B cell (primary cell): ENCODE measurements around the gene FCRL2. TPM values are rescaled to one million over a fixed set of nuclear protein-coding genes. Genes with fewer than 3 reads are reported as not detected.

Experiments used
- ATAC-seq: fragments of 200-7000 bp; cut with Tn5 transposase; one replicate; pipeline ENCODE4 v1.10.0; 2021; ENCODE audit warnings: low read depth, mild to moderate bottlenecking, moderate number of reproducible peaks, moderate library complexity
- CTCF ChIA-PET: fragments of 350-600 bp; sonication (Branson Sonifier 250); formaldehyde crosslinking; loops from one replicate; lab custom pipeline; 2021; ENCODE audit warnings: antibody characterized with exemption, inconsistent platforms; lab: Charles Lee
- POLR2A ChIA-PET: fragments of 350-600 bp; sonication (Branson Sonifier 250); formaldehyde crosslinking; loops from one replicate; lab custom pipeline; 2021; ENCODE audit warnings: antibody characterized with exemption; lab: Charles Lee
- DNase-seq: peaks from one replicate; pipeline ENCODE4 v3.0.0; 2013
- H2AFZ ChIP-seq: 2 replicates; pipeline ENCODE4 v1.6.1; 2012; ENCODE audit warnings: mild to moderate bottlenecking, low read depth, low read length; ENCODE audit not compliant: insufficient read depth, poor library complexity, severe bottlenecking
- H3K27ac ChIP-seq, 2 donors: 1 replicate in 1 of 2; 2 replicates in 1 of 2; pipeline ENCODE4 v1.5.1; 2012 to 2013; ENCODE audit warnings: low read length in 2 of 2, mild to moderate bottlenecking in 2 of 2, moderate library complexity in 1 of 2
- H3K27me3 ChIP-seq, 4 experiments: fragments of 200-600 bp in 1 of 4; sonication (generic) in 1 of 4; replicated peaks in 1 of 4; 1 replicate in 2 of 4; 2 replicates in 2 of 4; pipeline versions ENCODE4 v1.6.1 to v1.7.0; 2013 to 2016; ENCODE audit warnings: low read length in 3 of 4, mild to moderate bottlenecking in 2 of 4, mixed read lengths in 1 of 4, moderate library complexity in 1 of 4; ENCODE audit not compliant: insufficient read depth in 4 of 4, control insufficient read depth in 3 of 4; ENCODE audit errors: control extremely low read depth in 1 of 4
- H3K36me3 ChIP-seq, 2 experiments: replicated peaks in 1 of 2; 1 replicate in 1 of 2; 2 replicates in 1 of 2; pipeline versions ENCODE4 v1.6.1 to v1.7.1; 2013; ENCODE audit warnings: low read length in 1 of 2; ENCODE audit not compliant: insufficient read depth in 2 of 2, control insufficient read depth in 1 of 2; ENCODE audit errors: control extremely low read depth in 1 of 2, extremely low read depth in 1 of 2
- H3K4me1 ChIP-seq, 2 donors: fragments of 200-600 bp in 1 of 2; sonication (generic) in 1 of 2; 1 replicate in 1 of 2; 2 replicates in 1 of 2; pipeline versions ENCODE4 v1.5.1 to v1.6.1; 2013 to 2017; ENCODE audit warnings: low read length in 2 of 2; ENCODE audit not compliant: control insufficient read depth in 2 of 2, insufficient read depth in 2 of 2
- H3K4me2 ChIP-seq: replicated peaks from 2 replicates; pipeline ENCODE3; 2012; ENCODE audit warnings: mild to moderate bottlenecking, low read depth, low read length; ENCODE audit not compliant: poor library complexity, severe bottlenecking
- H3K4me3 ChIP-seq, 5 experiments: fragments of 200-600 bp in 1 of 5; sonication (generic) in 1 of 5; 1 replicate in 3 of 5; 2 replicates in 2 of 5; pipeline versions ENCODE4 v1.5.1 to v1.7.0; 2011 to 2016; ENCODE audit warnings: low read length in 4 of 5, mild to moderate bottlenecking in 4 of 5, low read depth in 2 of 5, control low read depth in 1 of 5, moderate library complexity in 1 of 5; ENCODE audit not compliant: insufficient read depth in 1 of 5; ENCODE audit errors: control extremely low read depth in 1 of 5, extremely low read depth in 1 of 5
- H3K79me2 ChIP-seq: fragments of 200-600 bp; sonication (generic); one replicate; pipeline ENCODE4 v1.6.0; 2016; ENCODE audit warnings: low read length; ENCODE audit not compliant: control insufficient read depth, insufficient read depth
- H3K9ac ChIP-seq: fragments of 200-600 bp; sonication (generic); 2 replicates; pipeline ENCODE4 v1.6.1; 2017; ENCODE audit warnings: mild to moderate bottlenecking, low read length, moderate library complexity
- H3K9me3 ChIP-seq, 3 donors: one replicate each; pipeline versions ENCODE4 v1.6.1 to v1.7.1; 2013; ENCODE audit warnings: low read length in 2 of 3; ENCODE audit not compliant: control insufficient read depth in 2 of 3, insufficient read depth in 1 of 3; ENCODE audit errors: control extremely low read depth in 1 of 3
- H4K20me1 ChIP-seq: 2 replicates; pipeline ENCODE4 v1.6.0; 2012; ENCODE audit warnings: mild to moderate bottlenecking, low read length; ENCODE audit not compliant: insufficient read depth, control insufficient read depth, poor library complexity, severe bottlenecking
- H3K27ac Mint-ChIP-seq: one replicate; pipeline ENCODE4 v1.8.0; 2021; ENCODE audit warnings: mixed read lengths
- H3K27me3 Mint-ChIP-seq: one replicate; pipeline ENCODE4 v1.8.0; 2021; ENCODE audit warnings: mixed read lengths
- H3K4me1 Mint-ChIP-seq: one replicate; pipeline ENCODE4 v1.8.0; 2021; ENCODE audit warnings: mixed read lengths
- H3K4me3 Mint-ChIP-seq: one replicate; pipeline ENCODE4 v1.8.0; 2021; ENCODE audit warnings: mixed read lengths
- H3K9me3 Mint-ChIP-seq: one replicate; pipeline ENCODE4 v1.8.0; 2022; ENCODE audit warnings: mixed read lengths; ENCODE audit not compliant: insufficient read depth
- EZH2 ChIP-seq: IDR thresholded peaks from 2 replicates; pipeline ENCODE4 v1.6.1; 2012; ENCODE audit warnings: borderline replicate concordance, low read depth, mild to moderate bottlenecking, moderate library complexity, low read length; ENCODE audit not compliant: insufficient read depth, poor library complexity, severe bottlenecking
- WGBS: methylation state at CpG from one replicate; pipeline ENCODE4 v1.1.5; 2013; ENCODE audit warnings: missing lambda C conversion rate; ENCODE audit not compliant: insufficient coverage; 5-methylcytosine and 5-hydroxymethylcytosine counted together
- intact Hi-C: fragments of 100-400 bp; cut with micrococcal nuclease; formaldehyde crosslinking; loops from one replicate; pipeline ENCODE4 v1.10.0; 2022
- polyA plus RNA-seq: library from polyadenylated mRNA; depleted of rRNA; stranded (reverse); fragments of >200 nt; gene quantifications from 2 replicates; pipeline ENCODE4 v1.2.3, GENCODE V29; 2012
- total RNA-seq, 2 donors: library from RNA; stranded (reverse); fragments of 120-200 nt in 1 of 2; gene quantifications; 1 replicate in 1 of 2; 2 replicates in 1 of 2; pipeline versions ENCODE4 v1.2.3 to v1.2.4, GENCODE V29; 2013 to 2022
- TF ChIP-seq, protein P1 (sequence below): fragments of 200-600 bp; IDR thresholded peaks from one replicate; pipeline ENCODE4 v1.8.0; 2022; ENCODE audit warnings: antibody characterized with exemption, mild to moderate bottlenecking

FCRL2 gene
- total and polyA plus RNA-seq, 2 donors (not counting 1 experiment from before 2014, with no cell fraction given), result 78.3 to 184 TPM

DNA sequence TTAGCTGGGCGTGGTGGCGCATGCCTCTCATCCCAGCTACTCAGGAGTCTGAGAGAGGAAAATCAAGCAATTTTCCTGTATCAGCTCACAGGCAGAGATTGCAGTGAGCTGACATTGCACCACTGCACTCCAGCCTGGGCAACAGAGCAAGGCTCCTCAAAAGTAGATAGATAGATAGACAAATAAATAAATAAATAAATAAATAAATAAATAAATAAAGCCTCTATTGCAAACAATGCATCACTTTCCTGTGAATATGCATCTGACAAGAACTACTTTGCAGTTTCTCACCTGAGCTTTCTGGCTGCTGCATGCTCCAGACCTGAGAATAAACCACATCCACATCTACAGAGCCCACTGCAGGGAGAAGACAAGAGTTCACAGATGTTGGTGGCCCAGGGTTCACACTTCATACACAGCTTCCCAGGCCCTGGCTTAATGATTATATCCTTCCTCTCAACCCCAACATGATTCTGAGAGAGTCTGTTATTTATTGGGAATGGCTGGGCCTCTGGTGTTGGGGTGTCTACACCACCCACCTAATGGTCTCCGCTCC lies 28.6 kb downstream of the FCRL2 start:
- TF ChIP-seq, protein P1, sequence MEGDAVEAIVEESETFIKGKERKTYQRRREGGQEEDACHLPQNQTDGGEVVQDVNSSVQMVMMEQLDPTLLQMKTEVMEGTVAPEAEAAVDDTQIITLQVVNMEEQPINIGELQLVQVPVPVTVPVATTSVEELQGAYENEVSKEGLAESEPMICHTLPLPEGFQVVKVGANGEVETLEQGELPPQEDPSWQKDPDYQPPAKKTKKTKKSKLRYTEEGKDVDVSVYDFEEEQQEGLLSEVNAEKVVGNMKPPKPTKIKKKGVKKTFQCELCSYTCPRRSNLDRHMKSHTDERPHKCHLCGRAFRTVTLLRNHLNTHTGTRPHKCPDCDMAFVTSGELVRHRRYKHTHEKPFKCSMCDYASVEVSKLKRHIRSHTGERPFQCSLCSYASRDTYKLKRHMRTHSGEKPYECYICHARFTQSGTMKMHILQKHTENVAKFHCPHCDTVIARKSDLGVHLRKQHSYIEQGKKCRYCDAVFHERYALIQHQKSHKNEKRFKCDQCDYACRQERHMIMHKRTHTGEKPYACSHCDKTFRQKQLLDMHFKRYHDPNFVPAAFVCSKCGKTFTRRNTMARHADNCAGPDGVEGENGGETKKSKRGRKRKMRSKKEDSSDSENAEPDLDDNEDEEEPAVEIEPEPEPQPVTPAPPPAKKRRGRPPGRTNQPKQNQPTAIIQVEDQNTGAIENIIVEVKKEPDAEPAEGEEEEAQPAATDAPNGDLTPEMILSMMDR, result no peak
- TF ChIP-seq EZH2, result no peak
- no peaks in the 10 kb centered on the region for H3K9me3 ChIP-seq
- WGBS, result 100% methylated on average over 1 of the region's 3 CpGs
- H3K36me3 ChIP-seq, result peaks cover 21 to 68% of the 10 kb centered on the region in 2 experiments
- peaks cover 12 to 16% of the 10 kb centered on the region in 2 donors for H3K4me1 ChIP-seq
- H3K4me2 ChIP-seq, result no peak overlapping the region
- no peaks in the 10 kb centered on the region for H3K27me3 ChIP-seq
- ATAC-seq (no peak), DNase-seq (no peak)
- no peak overlapping the region for H2AFZ ChIP-seq
- H3K9me3 Mint-ChIP-seq, result no peaks in the 10 kb centered on the region
- H3K4me3 ChIP-seq, result no peak overlapping the region
- intact Hi-C loops, result no loop called here
- H3K4me1 Mint-ChIP-seq, result peaks cover 42% of the 10 kb centered on the region
- H3K27me3 Mint-ChIP-seq, result no peaks in the 10 kb centered on the region
- H3K79me2 ChIP-seq, result peaks cover 10% of the 10 kb centered on the region
- H3K4me3 Mint-ChIP-seq, result no peak overlapping the region
- H3K27ac Mint-ChIP-seq, result peak overlapping the region; percentile 15
- H3K27ac ChIP-seq, result peak overlapping the region in 1 of 2 donors; percentile 37
- no peak overlapping the region for H3K9ac ChIP-seq
- no peaks in the 10 kb centered on the region for H4K20me1 ChIP-seq
- ChIA-PET POLR2A (interaction anchor here (0.7 kb wide), 1 partner anchor 169 kb away, joined by 3 read pairs; no protein-coding TSS in a partner anchor), CTCF (interaction anchor here (2.4 to 4.0 kb wide), 2 partner anchors 57 to 168 kb away, joined by 7 to 17 read pairs; no protein-coding TSS in a partner anchor)

DNA sequence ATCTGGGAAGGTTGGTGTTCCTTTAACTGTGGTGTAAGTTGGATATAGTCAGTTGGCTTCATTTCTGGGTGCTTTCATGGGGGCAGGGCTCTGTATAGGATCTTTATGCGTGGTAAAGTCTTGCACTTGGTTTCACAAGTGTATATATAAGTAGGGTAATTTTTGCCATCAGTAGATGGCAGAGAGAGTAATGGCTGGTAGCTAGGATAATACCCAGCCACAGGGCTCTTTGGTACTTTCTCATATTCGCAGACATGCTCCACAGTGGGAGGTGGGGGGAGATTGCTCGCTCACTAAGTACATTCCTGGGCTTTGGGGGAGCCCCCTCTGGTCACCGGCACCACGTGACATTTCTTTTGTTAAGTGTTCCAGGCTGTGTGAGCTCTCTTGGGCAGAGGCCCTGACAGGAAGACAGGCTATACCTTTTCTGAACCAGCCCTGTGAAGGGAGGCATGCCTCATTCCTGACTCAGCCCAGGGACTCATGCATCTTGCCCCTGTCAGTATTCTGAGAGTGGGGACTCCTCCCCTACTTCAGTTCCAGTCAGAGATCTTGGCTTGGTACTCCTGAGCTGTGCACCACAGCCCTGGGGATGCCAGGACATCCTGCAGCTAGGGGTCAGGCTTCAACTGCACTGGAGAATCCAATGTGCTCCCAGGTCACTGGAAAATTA lies 37.6 kb downstream of the FCRL2 start:
- H3K4me2 ChIP-seq, result peak overlapping the region; percentile 32
- no peak overlapping the region for H2AFZ ChIP-seq
- no peak for TF ChIP-seq EZH2
- TF ChIP-seq, protein P1, result no peak
- H3K4me3 ChIP-seq, result no peak overlapping the region
- ChIA-PET CTCF (interaction anchor here (0.6 to 3.8 kb wide), 11 partner anchors 11 to 123 kb away, joined by 3 to 17 read pairs (median 3); no protein-coding TSS in a partner anchor), POLR2A (no interaction called here)
- H3K36me3 ChIP-seq, result no peaks in the 10 kb centered on the region
- peaks cover 50% of the 10 kb centered on the region for H3K4me1 Mint-ChIP-seq
- no peak overlapping the region for H3K9ac ChIP-seq
- H3K9me3 ChIP-seq, result peaks cover 0 to 4% (median 3%) of the 10 kb centered on the region in 3 donors
- peak; percentile 6 for ATAC-seq
- peaks cover 2% of the 10 kb centered on the region for H3K79me2 ChIP-seq
- intact Hi-C loops, result no loop called here
- H3K9me3 Mint-ChIP-seq, result no peaks in the 10 kb centered on the region
- no peak for DNase-seq
- 70% methylated on average over 5 of the region's 5 CpGs for WGBS
- H3K27me3 Mint-ChIP-seq, result no peaks in the 10 kb centered on the region
- H3K27ac ChIP-seq, result peak overlapping the region; percentile 16 to 24
- H3K4me3 Mint-ChIP-seq, result no peak overlapping the region
- no peaks in the 10 kb centered on the region for H3K27me3 ChIP-seq
- peak overlapping the region; percentile 77 for H3K27ac Mint-ChIP-seq
- no peaks in the 10 kb centered on the region for H4K20me1 ChIP-seq
- peaks cover 38 to 39% of the 10 kb centered on the region in 2 donors for H3K4me1 ChIP-seq
